Progenitor cell of endocrine pancreas (in vitro differentiated cells): ENCODE measurements around the gene ARHGEF16. TPM values are rescaled to one million over a fixed set of nuclear protein-coding genes. Genes with fewer than 3 reads are reported as not detected.

Experiments
- DNase-seq: peaks from one replicate; pipeline ENCODE4 v3.0.0; 2021; ENCODE audit warnings: low spot score; ENCODE audit not compliant: unreplicated experiment
- H3K27ac Mint-ChIP-seq: 2 replicates; pipeline ENCODE4 v1.8.0; 2021; ENCODE audit warnings: mild to moderate bottlenecking, moderate library complexity, mixed read lengths
- H3K27me3 Mint-ChIP-seq: 2 replicates; pipeline ENCODE4 v1.8.0; 2021; ENCODE audit warnings: mixed read lengths
- H3K36me3 Mint-ChIP-seq: 2 replicates; pipeline ENCODE4 v1.8.0; 2022; ENCODE audit warnings: mixed read lengths; ENCODE audit not compliant: insufficient read depth
- H3K4me1 Mint-ChIP-seq: 2 replicates; pipeline ENCODE4 v1.8.0; 2021; ENCODE audit warnings: low read depth, mixed read lengths
- H3K4me3 Mint-ChIP-seq: 2 replicates; pipeline ENCODE4 v1.8.0; 2021; ENCODE audit warnings: low read depth, mild to moderate bottlenecking, moderate library complexity, mixed read lengths
- H3K9me3 Mint-ChIP-seq: 2 replicates; pipeline ENCODE4 v1.8.0; 2021; ENCODE audit warnings: low read depth, mixed read lengths
- CTCF ChIP-seq: fragments of 200-600 bp; sonication (generic); IDR thresholded peaks from one replicate; pipeline ENCODE4 v1.5.0; 2021; ENCODE audit warnings: antibody characterized with exemption, mild to moderate bottlenecking; ENCODE audit not compliant: unreplicated experiment
- total RNA-seq: library from RNA; stranded (reverse); gene quantifications from 2 replicates; pipeline ENCODE4 v1.2.1, GENCODE V29; 2021

Gene ARHGEF16
- total RNA-seq, 1 donor from 2014 or later, result 63.6 TPM

DNA sequence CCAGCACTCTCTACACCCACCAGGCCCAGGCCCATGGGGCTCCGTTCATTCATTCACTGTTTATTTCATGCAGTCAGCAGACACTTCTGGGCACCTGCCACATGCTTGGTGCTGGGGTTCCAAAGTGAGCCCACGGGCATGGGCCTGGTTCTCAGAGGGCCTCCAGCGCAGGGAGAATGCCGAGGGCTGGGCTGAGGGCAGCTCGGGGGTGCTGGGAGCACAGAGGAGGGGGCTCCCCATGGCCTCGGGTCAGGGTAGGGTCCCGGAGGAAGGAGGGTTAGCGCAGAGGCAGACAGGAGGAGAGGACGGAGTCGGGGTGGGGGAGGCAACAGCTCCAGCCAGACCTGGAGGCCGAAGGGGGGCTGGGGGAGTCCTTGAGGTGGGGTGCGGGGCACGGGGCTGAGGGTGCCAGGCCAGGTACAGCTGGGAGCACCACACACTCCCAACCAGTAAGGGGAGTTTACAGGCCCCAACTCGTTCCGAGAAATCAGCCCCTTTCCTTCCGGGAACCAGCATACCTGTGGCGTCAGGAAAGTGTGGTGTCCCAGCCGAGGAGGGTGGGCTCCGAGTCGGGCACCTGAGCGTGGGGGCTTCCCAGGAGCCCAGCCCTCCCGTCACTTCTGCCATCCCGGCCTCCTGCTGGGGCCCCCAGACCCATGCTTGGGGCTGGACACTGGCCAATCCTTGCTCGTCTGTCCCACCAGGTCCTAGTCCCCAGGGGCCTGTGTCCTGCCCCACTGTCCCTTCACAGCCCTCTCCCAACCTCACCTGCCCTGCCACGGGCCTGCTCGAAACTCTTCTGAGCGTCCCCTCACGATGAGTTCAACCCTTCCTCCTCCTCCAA is 10.8 kb downstream of the ARHGEF16 start:
- H3K9me3 Mint-ChIP-seq, result no peaks in the 10 kb centered on the region
- no peaks in the 10 kb centered on the region for H3K27me3 Mint-ChIP-seq
- no peak overlapping the region for H3K27ac Mint-ChIP-seq
- no peaks in the 10 kb centered on the region for H3K36me3 Mint-ChIP-seq
- peaks cover 5% of the 10 kb centered on the region for H3K4me1 Mint-ChIP-seq
- no peak overlapping the region for H3K4me3 Mint-ChIP-seq
- no peak for TF ChIP-seq CTCF
- no peak for DNase-seq

DNA sequence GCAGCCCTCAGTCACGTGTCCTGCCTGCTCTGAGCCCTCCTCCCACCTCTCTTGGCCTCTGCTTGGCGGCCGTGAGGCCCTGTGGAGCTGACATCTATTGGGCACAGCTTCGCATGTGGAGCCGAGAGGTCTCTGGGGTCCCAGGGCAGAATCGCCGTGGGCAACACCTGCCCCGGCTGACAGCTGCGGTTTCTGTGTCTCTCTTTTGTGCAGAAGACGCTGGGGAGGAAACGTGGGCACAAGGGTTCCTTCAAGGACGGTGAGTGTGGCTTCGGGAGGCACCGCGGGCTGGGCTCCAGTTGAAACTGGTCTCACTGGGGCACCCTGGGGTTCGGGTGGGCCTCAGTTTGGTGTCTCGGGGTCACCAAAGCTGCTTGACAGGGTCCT is 11.5 kb downstream of the ARHGEF16 start:
- Mint-ChIP-seq H3K36me3 (no peaks in the 10 kb centered on the region), H3K4me3 (no peak overlapping the region), H3K27me3 (no peaks in the 10 kb centered on the region), H3K9me3 (no peaks in the 10 kb centered on the region), H3K4me1 (peaks cover 6% of the 10 kb centered on the region), H3K27ac (no peak overlapping the region)
- no peak for DNase-seq
- TF ChIP-seq CTCF, result no peak

- no peak for TF ChIP-seq CTCF
- no peaks in the 10 kb centered on the region for H3K36me3 Mint-ChIP-seq
- no peaks in the 10 kb centered on the region for H3K27me3 Mint-ChIP-seq
- no peak overlapping the region for H3K4me3 Mint-ChIP-seq
- H3K27ac Mint-ChIP-seq, result no peak overlapping the region
- H3K4me1 Mint-ChIP-seq, result peaks cover 6% of the 10 kb centered on the region
- no peak for DNase-seq
- H3K9me3 Mint-ChIP-seq, result no peaks in the 10 kb centered on the region
These were observed 12.1 kb downstream of the ARHGEF16 start for GRCh38 chr1:3466366-3467075.

DNA sequence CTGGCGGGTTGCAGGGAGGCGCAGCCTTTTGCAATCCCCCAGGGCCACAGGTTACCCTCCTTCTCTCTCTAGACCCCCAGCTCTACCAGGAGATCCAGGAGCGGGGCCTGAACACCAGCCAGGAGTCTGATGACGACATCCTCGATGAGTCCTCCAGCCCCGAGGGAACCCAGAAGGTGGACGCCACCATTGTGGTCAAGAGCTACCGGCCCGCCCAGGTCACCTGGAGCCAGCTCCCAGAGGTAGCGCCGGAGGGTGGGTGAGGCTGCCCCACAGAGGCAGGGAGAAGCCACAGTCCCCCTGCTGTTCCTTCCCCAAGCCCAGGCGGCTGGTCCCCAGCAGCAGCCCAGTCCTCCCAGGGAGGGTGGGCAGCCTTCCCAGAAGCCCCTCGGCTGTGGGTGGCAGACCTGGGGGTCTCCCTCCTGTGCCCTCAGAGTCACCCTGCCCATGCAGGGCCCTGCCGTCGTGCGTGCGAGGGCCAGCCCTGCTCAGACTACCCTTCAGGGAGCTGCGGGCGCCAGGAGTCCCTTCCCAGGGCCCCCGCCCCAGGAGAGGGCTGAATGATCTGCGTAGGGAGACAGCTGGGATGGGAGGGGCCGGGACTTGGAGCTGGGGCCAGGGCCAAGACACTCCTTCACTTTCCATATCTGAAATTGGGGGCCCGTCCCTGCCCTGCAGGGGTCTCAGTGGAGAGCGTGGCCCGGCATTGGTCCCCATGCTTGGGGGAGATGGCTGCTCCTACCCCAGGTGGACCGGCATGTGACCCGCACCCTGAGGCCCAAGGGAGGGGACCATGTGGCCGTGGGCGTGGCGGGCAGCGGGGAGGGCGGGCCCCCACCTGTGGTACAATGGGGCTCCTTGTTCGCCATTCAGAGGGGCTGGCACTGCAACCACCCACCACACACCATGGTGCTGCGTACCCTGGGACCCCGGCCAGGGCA is 12.9 kb downstream of the ARHGEF16 start:
- Mint-ChIP-seq H3K4me1 (peaks cover 8% of the 10 kb centered on the region), H3K4me3 (no peak overlapping the region), H3K27ac (no peak overlapping the region), H3K27me3 (no peaks in the 10 kb centered on the region), H3K9me3 (no peaks in the 10 kb centered on the region), H3K36me3 (no peaks in the 10 kb centered on the region)
- no peak for TF ChIP-seq CTCF
- DNase-seq, result no peak
